ENCODE results near the gene DSCAML1.

DNA sequence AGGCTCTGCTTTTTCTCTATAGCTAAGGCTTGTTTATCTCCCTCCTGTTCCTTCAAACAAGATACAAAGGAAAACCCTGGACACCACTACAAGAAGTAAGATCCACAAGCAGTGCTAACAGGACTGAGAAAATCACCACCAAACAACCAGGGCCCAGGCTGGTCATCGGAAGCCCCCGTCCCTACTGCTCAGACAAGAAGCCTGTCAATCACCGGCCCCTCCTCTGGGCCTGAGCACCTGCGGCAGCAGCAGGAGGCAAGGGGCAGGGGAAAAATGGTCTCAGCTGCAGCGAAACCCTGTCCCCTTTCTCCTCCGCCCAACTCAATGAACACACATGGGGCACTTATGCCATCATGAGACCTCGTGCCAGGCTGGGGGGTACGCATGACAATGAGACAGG lies 314.1 kb downstream of the DSCAML1 start:
- TF ChIP-seq, protein P1, sequence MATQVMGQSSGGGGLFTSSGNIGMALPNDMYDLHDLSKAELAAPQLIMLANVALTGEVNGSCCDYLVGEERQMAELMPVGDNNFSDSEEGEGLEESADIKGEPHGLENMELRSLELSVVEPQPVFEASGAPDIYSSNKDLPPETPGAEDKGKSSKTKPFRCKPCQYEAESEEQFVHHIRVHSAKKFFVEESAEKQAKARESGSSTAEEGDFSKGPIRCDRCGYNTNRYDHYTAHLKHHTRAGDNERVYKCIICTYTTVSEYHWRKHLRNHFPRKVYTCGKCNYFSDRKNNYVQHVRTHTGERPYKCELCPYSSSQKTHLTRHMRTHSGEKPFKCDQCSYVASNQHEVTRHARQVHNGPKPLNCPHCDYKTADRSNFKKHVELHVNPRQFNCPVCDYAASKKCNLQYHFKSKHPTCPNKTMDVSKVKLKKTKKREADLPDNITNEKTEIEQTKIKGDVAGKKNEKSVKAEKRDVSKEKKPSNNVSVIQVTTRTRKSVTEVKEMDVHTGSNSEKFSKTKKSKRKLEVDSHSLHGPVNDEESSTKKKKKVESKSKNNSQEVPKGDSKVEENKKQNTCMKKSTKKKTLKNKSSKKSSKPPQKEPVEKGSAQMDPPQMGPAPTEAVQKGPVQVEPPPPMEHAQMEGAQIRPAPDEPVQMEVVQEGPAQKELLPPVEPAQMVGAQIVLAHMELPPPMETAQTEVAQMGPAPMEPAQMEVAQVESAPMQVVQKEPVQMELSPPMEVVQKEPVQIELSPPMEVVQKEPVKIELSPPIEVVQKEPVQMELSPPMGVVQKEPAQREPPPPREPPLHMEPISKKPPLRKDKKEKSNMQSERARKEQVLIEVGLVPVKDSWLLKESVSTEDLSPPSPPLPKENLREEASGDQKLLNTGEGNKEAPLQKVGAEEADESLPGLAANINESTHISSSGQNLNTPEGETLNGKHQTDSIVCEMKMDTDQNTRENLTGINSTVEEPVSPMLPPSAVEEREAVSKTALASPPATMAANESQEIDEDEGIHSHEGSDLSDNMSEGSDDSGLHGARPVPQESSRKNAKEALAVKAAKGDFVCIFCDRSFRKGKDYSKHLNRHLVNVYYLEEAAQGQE (IDR thresholded peaks at IDR 0.05; ENCODE audit: insufficient read depth in 1 of 2, low read depth in 2 of 2, low read length in 2 of 2) = no peak
- TF ChIP-seq POLR2AphosphoS5 (IDR thresholded peaks at IDR 0.05; ENCODE audit: low read depth, low read length) = no peak
- no peak for TF ChIP-seq TAF1 (IDR thresholded peaks at IDR 0.05; ENCODE audit: borderline replicate concordance, insufficient read depth, low read length)
- no peak for TF ChIP-seq SIN3A (IDR thresholded peaks at IDR 0.05; ENCODE audit: borderline replicate concordance, insufficient read depth, low read length)
- TF ChIP-seq FOXP2 (optimal IDR thresholded peaks at IDR 0.05; ENCODE audit: borderline replicate concordance, extremely low read depth, extremely low read length, insufficient read depth) = no peak
